Activated CD8-positive, alpha-beta memory T cell treated with anti-CD3 and anti-CD28 coated beads, Interleukin-2, amount 50 U/mL, for 1 hour (primary cell): ENCODE data around the gene DPEP2.
"Not testable (repeated sequence)": the region's sequence is repeated elsewhere in the genome, so short reads cannot be mapped to it uniquely, and the experiment has no call there.

Experiments
- DNase-seq: peaks from one replicate; pipeline ENCODE4 v3.0.0-alpha.2; 2020; ENCODE audit errors: extremely low read depth

Gene DPEP2

DNA sequence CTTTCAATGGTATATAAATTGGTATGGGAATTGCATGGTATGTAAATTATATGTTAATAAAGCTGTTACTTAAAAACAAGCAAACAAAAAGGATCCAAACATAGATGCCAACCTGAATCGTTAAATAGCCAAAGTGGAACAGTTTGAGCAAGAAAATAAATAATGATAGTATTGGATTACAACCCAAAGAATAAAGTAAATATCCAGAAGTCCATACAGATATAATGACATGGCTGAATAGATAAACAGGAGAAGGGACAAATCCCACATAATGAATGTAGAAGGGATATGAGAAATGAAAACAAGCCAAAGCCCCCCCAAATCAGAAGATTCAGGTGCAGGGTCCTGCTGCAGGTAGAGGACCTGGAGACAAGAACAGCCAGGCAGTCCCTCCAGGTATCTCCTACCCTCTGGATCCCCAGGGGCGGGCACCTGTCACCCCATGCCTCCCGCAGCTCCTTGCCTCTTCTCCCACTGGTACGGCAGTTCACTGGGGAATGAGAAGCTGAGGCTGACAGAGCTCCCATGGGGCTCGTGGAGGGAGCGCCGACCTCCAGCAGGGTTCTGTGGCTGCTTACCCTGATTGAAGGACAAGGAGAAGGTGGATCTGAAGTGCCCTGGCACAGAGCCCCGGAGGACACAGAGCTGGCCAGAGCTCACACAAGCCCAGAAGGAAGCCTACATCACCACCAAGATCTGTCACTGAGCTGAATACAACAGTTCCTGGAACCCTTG, 45.5 kb downstream of the DPEP2 start:
- no peak for DNase-seq

DNA sequence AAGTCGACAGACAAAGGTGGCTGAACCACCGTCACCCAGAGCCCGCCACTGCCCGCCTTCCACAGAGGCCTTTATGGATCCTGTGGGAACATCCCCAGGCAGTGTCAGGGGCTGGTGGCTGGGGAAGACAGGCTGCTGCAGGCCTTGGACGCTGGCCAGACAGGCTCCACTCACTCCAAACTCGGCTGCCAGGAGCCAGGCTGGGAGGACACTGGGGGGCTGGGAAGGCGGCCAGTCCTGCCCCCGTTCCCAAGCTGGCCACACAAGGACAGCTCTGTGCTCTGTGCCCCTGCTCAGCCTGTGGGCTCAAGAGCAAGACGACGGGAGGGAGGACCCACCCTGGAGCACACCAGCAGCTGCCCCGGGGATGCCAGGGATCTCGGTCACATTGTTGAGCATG, 47.8 kb downstream of the DPEP2 start:
- DNase-seq = no peak

GRCh38 chr16:67950335-67950843, 48.9 kb downstream of the DPEP2 start:
- no peak for DNase-seq

DNA sequence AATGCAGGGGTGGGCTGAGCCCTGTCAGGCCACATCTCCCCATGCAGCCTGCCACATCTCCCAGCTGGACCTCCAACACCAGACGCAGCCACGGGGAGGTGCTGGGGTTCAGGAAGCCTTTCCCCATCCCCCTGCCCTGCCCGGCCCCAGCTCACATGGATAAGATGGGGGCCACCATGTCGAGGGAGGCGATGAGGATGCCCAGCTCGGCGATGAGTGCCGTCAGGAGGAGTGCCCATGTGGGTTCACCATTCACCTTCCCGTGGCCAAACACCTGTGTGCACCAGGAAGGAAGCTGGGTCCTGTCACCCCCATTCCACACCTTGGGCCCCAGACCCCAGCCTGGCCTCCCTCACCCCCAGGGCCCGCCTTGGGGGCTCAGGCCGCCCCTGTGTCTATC, 49.6 kb downstream of the DPEP2 start:
- DNase-seq = no peak

- no peak for DNase-seq
Measured at GRCh38 chr16:67948015-67948414, 51.3 kb downstream of the DPEP2 start.

- no peak for DNase-seq
Measured at GRCh38 chr16:67946966-67947558, 52.2 kb downstream of the DPEP2 start.

GRCh38 chr16:67946128-67946569, 53.1 kb downstream of the DPEP2 start:
- no peak for DNase-seq

DNA sequence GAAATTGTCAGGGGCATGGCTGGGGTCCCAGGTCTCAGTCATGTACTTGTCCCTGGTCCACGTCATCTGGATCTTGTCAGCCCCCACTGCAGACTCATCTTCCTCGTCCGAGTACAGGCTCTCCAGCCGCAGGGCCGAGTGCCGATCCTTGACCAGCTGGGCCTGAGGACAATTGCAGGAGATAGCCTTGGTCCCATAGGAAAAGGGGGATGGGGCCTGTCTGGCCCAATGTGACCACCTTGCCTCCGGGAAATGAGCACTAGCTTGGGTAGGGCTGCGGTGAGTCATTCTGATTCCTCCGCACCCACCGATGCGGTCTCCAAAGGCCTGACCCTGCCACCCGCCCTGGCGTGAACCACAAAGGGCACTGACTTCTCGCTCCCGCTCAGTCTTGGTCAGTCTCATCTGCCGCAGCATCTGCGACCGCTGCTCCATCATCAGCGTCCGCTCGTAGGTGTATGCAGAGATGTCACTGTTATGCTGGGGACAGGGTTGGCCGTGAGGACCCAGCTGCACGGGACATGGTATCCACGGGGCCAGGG, 53.8 kb downstream of the DPEP2 start:
- no peak for DNase-seq

DNA sequence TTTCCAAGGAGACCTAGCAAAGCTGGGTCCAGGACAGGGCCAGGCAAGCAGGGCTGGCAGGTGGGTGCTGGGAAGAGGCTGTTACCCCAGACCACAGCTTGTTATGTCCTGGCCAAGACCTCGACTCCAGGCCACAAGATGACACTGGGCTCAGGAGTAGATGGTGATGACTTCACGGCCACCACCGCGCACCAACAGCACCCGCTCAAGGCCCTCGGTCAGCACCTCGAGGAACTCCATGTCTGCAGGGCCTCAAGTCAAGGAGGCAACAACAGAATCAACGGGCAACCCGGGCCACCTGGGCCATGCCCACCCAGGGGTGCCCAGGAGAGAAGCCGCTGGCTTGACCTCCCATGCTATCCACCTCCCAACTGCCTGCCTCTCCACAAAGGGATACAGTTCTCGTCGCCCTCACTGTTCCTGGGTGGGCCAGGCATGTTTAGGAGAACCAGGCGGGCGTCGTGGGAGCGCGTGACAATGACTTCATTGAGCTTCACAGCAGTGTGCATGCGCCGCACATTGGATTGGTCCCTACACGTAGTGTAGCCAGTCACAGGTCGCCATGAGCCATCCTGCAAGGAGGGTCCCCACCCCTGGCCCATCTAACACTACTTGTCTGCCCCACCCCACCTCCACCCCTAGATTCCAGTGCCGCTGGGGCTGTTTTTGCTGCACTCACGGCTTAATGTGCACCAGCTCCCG, 54.4 kb downstream of the DPEP2 start:
- no peak for DNase-seq

DNA sequence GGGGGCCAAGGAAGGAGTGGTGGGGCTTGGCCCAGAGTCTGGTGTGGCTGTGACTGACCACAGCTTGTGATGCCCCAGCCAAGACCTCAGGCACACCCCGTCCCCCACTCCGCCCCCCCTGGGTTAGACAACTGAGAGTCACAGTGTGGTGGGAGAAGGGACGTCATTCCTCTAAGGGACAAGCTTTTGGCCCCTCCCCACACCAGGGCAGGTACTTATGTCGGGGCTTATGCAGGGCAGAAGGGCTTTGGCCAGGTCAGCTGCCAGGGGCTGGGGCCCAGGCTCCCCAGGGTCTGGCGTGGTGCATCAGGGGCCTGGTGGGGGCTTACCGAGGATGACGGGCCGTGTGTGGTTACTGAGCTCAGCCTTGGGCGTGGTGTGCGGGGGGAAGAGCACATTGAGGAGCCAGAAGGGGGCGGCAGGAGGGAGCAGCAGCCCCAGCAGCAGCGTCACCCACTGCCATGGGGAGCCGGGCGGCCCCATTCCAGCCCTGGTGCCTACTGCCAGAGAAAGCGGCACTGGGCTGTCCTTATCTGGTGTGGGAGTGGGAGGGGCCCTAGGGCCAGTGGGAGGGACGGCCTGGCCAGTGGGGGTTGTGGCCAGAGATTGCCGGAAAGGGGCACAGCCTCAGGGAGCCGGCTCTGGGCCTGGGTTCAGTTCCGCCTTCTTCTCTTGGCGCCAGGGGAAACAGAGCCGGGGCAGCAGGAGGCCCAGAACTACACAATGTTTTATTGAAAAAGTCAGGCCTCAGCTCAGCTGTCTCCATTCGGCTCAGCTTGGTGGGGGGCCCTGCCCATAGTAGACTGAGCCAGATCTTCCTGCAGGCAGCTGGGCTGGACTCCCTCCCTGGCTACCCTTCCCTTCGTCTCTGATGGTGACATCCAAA, 55.4 kb downstream of the DPEP2 start, which contains the start of gene LCAT:
Gene LCAT, minus strand, starts transcription at position 502 of the 886 bp plus-strand sequence. Its CDS starts 19 bp downstream, at position 483.
- DNase-seq = no peak

DNA sequence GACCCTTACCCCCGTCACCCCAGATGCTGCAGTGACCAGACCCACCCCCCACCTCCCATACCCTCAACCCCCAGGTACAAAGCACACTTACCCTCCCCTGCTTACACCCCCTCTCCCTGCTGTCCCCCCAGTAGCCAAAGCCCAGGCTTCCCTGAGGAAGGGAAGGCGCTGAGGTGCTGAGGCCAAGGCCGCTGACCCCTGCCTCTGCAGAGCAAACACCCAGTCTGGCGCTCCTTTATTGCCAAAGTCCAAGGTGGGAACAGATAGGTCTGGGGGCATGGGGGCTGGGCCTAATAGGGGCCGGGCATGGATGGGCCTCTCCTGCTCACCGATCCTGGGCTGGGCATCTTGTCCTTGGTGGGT, 56.0 kb downstream of the DPEP2 start:
- no peak for DNase-seq

DNA sequence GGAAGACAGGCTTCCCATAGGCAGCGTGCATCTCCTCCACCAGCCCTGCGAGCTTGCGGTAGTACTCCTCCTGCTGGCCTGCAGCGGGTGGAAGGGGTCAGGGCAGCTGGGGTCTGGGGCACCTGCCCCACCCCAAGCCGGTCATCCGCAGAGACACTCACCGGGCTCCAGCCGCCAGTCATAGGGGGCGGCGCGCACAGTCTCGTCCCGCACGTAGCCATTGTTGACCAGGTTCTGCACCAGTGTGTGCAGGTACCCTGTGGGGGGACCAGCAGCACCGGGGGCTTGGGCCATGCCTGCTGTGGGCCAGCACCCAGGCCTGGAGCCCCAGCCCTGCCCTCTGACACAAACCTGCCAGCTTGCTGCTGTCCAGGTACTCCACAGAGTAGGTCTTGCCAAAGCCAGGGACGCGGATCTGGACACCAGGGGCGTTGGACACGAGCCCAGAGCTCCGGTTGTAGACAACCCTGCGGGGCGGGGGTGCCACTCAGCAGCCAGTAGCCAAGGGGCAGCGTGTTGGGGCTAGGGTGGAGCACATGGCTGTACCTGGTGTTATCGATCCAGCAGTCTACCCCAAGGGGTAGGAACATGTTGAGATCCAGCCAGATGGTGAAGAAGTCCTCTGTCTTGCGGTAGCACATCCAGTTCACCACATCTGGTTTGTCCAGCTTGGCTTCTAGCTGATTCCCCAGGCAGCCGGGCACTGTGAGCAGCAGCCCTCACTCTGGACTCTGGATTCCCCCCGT, 56.6 kb downstream of the DPEP2 start:
- no peak for DNase-seq

DNA sequence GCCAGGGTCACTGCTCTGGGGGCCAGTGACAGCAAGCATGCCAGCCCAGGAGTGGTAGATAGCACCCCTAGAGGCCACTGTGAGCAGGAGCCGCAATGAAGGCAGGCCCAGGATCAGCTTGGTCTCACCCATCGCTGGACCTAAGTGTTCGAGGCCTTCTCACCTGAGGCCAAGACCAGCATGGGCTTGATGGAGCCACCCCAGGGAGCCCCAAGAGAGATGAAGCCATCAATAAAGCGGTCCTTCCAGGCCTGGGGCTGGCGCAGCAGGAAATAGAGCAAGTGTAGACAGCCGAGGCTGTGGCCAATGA, 57.1 kb downstream of the DPEP2 start:
- DNase-seq = no peak

GRCh38 chr16:67941469-67942199, 57.6 kb downstream of the DPEP2 start:
- no peak for DNase-seq

DNA sequence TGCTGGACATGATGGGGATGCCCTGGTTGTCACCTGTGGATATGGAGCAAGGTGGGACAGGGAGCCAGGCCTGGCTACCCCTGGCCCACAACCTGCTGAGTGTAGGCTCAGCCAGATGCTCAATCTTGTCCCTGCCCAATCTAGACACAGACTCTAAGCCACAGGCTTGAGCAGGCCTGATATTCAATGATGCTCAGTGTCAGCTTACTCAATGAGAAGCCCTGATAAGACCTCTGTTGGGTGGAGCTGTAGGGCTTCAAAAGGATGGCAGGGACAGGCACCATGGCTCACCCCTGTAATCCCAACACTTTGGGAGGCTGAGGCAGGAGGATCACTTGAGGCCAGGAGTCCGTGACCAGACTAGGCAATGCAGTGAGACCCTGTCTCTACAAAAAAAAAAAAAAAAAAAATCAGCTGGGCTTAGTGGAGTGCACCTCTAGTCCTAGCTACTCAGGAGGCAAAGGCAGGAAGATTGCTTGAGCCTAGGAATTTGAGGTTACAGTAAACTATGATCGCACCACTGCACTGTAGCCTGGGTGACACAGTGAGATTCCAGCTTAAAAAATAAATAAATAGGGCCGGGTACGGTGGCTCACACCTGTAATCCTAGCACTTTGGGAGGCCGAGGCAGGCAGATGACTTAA, 58.7 kb downstream of the DPEP2 start:
- no peak for DNase-seq

- DNase-seq = no peak
Measured at GRCh38 chr16:67939507-67940445, 59.5 kb downstream of the DPEP2 start.

DNA sequence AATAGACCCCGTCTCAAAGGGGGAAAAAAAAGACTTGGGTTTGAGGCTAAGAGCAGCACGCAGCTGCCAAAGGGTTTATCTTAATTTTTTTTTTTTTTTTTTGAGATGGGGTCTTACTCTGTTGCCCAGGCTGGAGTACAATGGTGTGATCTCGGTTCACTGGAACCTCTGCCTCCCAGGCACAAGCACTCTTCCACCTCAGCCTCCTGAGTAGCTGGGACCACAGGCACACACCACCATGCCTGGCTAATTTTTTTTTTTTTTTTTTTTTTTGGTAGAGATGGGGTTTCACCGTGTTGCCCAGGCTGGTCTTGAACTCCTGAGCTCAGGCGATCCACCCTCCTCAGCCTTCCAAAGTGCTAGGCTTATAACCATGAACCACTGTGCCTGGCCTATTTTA, 61.6 kb downstream of the DPEP2 start:
- DNase-seq = not testable (repeated sequence)
